Measurements from ENCODE around the gene SCN3A. TPM values are rescaled to one million over a fixed set of nuclear protein-coding genes. Genes with fewer than 3 reads are reported as not detected.

SCN3A gene
- total RNA-seq, 1 experiment from 2014 or later = not detected

DNA sequence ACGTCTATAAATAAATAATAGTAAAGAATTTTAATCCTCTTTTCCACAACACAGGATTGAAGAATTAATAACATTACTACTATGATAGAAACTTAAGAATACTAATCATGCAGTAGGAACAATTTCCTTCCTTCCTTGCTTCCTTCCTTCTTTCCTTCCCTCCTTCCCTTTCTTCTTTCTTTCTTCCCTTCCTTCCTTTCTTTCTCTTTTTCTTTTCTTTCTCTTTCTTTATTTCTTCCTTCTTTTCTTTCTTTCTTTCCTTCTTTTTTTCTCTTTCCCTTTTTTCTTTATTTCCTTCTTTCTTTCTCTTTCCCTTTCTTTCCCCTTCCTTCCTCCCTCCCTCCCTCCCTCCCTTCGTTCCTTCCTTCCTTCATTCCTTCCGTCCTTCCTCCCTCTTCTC is 77.6 kb downstream of the SCN3A start:
- no peak for ATAC-seq
- H3K27me3 ChIP-seq (ENCODE audit: control insufficient read depth, insufficient read depth, low read length) = no peaks in the 10 kb centered on the region
- ChIA-PET CTCF (no interaction called here), POLR2A (no interaction called here)
- in situ Hi-C loops (cut with HindIII; ENCODE audit: low pct_unique_long_range_greater_than_20kb, low sequenced_read_pairs) (no loop called here), intact Hi-C loops (cut with micrococcal nuclease; ENCODE audit: unreplicated experiment) (no loop called here)
- TF ChIP-seq, protein P1, sequence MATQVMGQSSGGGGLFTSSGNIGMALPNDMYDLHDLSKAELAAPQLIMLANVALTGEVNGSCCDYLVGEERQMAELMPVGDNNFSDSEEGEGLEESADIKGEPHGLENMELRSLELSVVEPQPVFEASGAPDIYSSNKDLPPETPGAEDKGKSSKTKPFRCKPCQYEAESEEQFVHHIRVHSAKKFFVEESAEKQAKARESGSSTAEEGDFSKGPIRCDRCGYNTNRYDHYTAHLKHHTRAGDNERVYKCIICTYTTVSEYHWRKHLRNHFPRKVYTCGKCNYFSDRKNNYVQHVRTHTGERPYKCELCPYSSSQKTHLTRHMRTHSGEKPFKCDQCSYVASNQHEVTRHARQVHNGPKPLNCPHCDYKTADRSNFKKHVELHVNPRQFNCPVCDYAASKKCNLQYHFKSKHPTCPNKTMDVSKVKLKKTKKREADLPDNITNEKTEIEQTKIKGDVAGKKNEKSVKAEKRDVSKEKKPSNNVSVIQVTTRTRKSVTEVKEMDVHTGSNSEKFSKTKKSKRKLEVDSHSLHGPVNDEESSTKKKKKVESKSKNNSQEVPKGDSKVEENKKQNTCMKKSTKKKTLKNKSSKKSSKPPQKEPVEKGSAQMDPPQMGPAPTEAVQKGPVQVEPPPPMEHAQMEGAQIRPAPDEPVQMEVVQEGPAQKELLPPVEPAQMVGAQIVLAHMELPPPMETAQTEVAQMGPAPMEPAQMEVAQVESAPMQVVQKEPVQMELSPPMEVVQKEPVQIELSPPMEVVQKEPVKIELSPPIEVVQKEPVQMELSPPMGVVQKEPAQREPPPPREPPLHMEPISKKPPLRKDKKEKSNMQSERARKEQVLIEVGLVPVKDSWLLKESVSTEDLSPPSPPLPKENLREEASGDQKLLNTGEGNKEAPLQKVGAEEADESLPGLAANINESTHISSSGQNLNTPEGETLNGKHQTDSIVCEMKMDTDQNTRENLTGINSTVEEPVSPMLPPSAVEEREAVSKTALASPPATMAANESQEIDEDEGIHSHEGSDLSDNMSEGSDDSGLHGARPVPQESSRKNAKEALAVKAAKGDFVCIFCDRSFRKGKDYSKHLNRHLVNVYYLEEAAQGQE (IDR thresholded peaks at IDR 0.05; ENCODE audit: insufficient read depth in 1 of 2, low read depth in 2 of 2, low read length in 1 of 2) = no peak
- TF ChIP-seq POLR2AphosphoS5 (IDR thresholded peaks at IDR 0.05; ENCODE audit: low read depth, low read length) (no peak), TCF7L2 (IDR thresholded peaks at IDR 0.05; ENCODE audit: low read depth, low read length) (no peak), SIN3A (IDR thresholded peaks at IDR 0.05; ENCODE audit: borderline replicate concordance, insufficient read depth, low read depth, low read length) (no peak)
- TF ChIP-seq, protein P2, sequence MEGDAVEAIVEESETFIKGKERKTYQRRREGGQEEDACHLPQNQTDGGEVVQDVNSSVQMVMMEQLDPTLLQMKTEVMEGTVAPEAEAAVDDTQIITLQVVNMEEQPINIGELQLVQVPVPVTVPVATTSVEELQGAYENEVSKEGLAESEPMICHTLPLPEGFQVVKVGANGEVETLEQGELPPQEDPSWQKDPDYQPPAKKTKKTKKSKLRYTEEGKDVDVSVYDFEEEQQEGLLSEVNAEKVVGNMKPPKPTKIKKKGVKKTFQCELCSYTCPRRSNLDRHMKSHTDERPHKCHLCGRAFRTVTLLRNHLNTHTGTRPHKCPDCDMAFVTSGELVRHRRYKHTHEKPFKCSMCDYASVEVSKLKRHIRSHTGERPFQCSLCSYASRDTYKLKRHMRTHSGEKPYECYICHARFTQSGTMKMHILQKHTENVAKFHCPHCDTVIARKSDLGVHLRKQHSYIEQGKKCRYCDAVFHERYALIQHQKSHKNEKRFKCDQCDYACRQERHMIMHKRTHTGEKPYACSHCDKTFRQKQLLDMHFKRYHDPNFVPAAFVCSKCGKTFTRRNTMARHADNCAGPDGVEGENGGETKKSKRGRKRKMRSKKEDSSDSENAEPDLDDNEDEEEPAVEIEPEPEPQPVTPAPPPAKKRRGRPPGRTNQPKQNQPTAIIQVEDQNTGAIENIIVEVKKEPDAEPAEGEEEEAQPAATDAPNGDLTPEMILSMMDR (IDR thresholded peaks at IDR 0.05) = no peak
- no peak for DNase-seq (ENCODE audit: low read depth, low spot score)
- no peaks in the 10 kb centered on the region; the same call in 1 of the 2 replicates for H3K36me3 ChIP-seq (ENCODE audit: control insufficient read depth, insufficient read depth, low read length)
- no TSS peak for BruUV-seq (replicated peaks)
- no peaks in the 10 kb centered on the region for H3K9me3 ChIP-seq (ENCODE audit: control insufficient read depth, insufficient read depth, low read depth, low read length)
- no peak overlapping the region for H3K27ac ChIP-seq (ENCODE audit: low read length)
- H3K4me1 ChIP-seq (ENCODE audit: control insufficient read depth, insufficient read depth, low read length) = no peaks in the 10 kb centered on the region
- no peak overlapping the region for H3K4me3 ChIP-seq (ENCODE audit: low read depth in 2 of 2, low read length in 2 of 2)

DNA sequence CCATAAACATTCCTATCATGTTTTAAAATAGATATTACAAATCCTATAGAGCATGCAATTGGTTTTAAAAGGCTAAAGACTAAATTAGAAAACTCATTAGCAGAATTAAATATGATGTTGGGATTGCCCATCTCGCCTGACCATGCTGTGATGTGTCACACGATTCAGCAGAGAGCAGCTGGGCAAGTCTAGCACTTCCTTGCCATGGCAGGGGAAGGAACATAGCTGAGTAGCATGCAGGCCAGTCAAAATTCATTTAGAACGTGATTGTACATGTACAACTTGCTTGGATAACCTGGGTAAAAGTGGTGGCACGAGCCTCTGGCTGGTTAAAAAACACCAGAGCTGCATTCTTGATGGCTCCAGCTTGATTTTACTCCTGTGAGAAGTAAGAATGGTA is 81.3 kb downstream of the SCN3A start:
- no peaks in the 10 kb centered on the region for H3K4me1 ChIP-seq (ENCODE audit: control insufficient read depth, insufficient read depth, low read length)
- intact Hi-C loops (cut with micrococcal nuclease; ENCODE audit: unreplicated experiment) (no loop called here), in situ Hi-C loops (cut with HindIII; ENCODE audit: low pct_unique_long_range_greater_than_20kb, low sequenced_read_pairs) (no loop called here)
- no peak for DNase-seq (ENCODE audit: low read depth, low spot score)
- H3K36me3 ChIP-seq (ENCODE audit: control insufficient read depth, insufficient read depth, low read length) = no peaks in the 10 kb centered on the region; the same call in 1 of the 2 replicates
- BruUV-seq (replicated peaks) = no TSS peak
- ChIA-PET CTCF (no interaction called here), POLR2A (no interaction called here)
- no peak overlapping the region for H3K4me3 ChIP-seq (ENCODE audit: low read depth in 2 of 2, low read length in 2 of 2)
- H3K27ac ChIP-seq (ENCODE audit: low read length) = no peak overlapping the region
- no peak for ATAC-seq
- H3K27me3 ChIP-seq (ENCODE audit: control insufficient read depth, insufficient read depth, low read length) = no peaks in the 10 kb centered on the region
- H3K9me3 ChIP-seq (ENCODE audit: control insufficient read depth, insufficient read depth, low read depth, low read length) = no peaks in the 10 kb centered on the region
- no peak for TF ChIP-seq SIN3A (IDR thresholded peaks at IDR 0.05; ENCODE audit: borderline replicate concordance, insufficient read depth, low read depth, low read length)
- no peak for TF ChIP-seq POLR2AphosphoS5 (IDR thresholded peaks at IDR 0.05; ENCODE audit: low read depth, low read length)
- TF ChIP-seq TCF7L2 (IDR thresholded peaks at IDR 0.05; ENCODE audit: low read depth, low read length) = no peak
- TF ChIP-seq, protein P2 (IDR thresholded peaks at IDR 0.05) = no peak
- TF ChIP-seq, protein P1 (IDR thresholded peaks at IDR 0.05; ENCODE audit: insufficient read depth in 1 of 2, low read depth in 2 of 2, low read length in 1 of 2) = no peak
